A673 (cell line): ENCODE measurements around the gene DHRSX. TPM values are rescaled to one million over a fixed set of nuclear protein-coding genes. Genes with fewer than 3 reads are reported as not detected.

Experiments
- BruUV-seq: library from RNA; stranded (reverse); fragments of 400-500 nt; replicated peaks from 2 replicates; lab custom pipeline; 2021; lab: Mats Ljungman, UMichigan
- CTCF ChIA-PET: fragments of 300-600 bp; sonication (Branson Sonifier 250); formaldehyde crosslinking; loops from one replicate; lab custom pipeline; 2022; ENCODE audit warnings: antibody characterized with exemption; lab: Charles Lee
- POLR2A ChIA-PET: fragments of 300-600 bp; sonication (Branson Sonifier 250); formaldehyde crosslinking; loops from one replicate; lab custom pipeline; 2022; ENCODE audit warnings: antibody characterized with exemption; ENCODE audit not compliant: low non-redundant PET; lab: Charles Lee
- DNase-seq: peaks from one replicate; pipeline ENCODE4 v3.0.0-alpha.2; 2015; ENCODE audit warnings: low spot score
- H3K27ac ChIP-seq: fragments of 200-600 bp; sonication (generic); 2 replicates; pipeline ENCODE4 v1.5.1; 2016; ENCODE audit warnings: mixed run types, low read depth, mild to moderate bottlenecking, mixed read lengths, antibody characterized with exemption, low read length; ENCODE audit not compliant: poor library complexity, severe bottlenecking
- H3K27me3 ChIP-seq: fragments of 200-600 bp; sonication (generic); replicated peaks from 2 replicates; pipeline ENCODE4 v1.6.1; 2017; ENCODE audit warnings: mixed run types, low read depth, mild to moderate bottlenecking, mixed read lengths, antibody characterized with exemption, low read length; ENCODE audit not compliant: insufficient read depth, poor library complexity
- H3K36me3 ChIP-seq: fragments of 200-600 bp; sonication (generic); 2 replicates; pipeline ENCODE4 v1.6.1; 2016; ENCODE audit warnings: mixed run types, mild to moderate bottlenecking, mixed read lengths, antibody characterized with exemption, low read length; ENCODE audit not compliant: insufficient read depth, poor library complexity, severe bottlenecking
- H3K4me1 ChIP-seq: fragments of 200-600 bp; sonication (generic); 2 replicates; pipeline ENCODE4 v1.6.1; 2017; ENCODE audit warnings: mixed run types, mild to moderate bottlenecking, mixed read lengths, antibody characterized with exemption, low read length; ENCODE audit not compliant: insufficient read depth, poor library complexity, severe bottlenecking
- H3K4me3 ChIP-seq: fragments of 200-600 bp; sonication (generic); 2 replicates; pipeline ENCODE4 v1.5.1; 2016; ENCODE audit warnings: low read depth, mixed run types, mild to moderate bottlenecking, mixed read lengths, low read length; ENCODE audit not compliant: poor library complexity, severe bottlenecking
- H3K9me3 ChIP-seq: fragments of 200-600 bp; sonication (generic); 2 replicates; pipeline ENCODE4 v1.6.1; 2016; ENCODE audit warnings: mixed run types, low read depth, mild to moderate bottlenecking, mixed read lengths, antibody characterized with exemption, low read length; ENCODE audit not compliant: poor library complexity, severe bottlenecking
- EZH2 ChIP-seq: fragments of 200-600 bp; sonication (generic); IDR thresholded peaks from 2 replicates; pipeline ENCODE4 v1.6.1; 2017; ENCODE audit warnings: borderline replicate concordance, low read depth, mild to moderate bottlenecking, mixed read lengths, antibody characterized with exemption, low read length; ENCODE audit not compliant: poor library complexity, severe bottlenecking
- intact Hi-C: fragments of 100-400 bp; cut with micrococcal nuclease; formaldehyde crosslinking; loops from one replicate; pipeline ENCODE4 v1.10.0; 2022; ENCODE audit not compliant: unreplicated experiment
- total RNA-seq: library from RNA; stranded (reverse); gene quantifications from 2 replicates; pipeline ENCODE4 v1.2.3, GENCODE V29; 2021
- TF ChIP-seq, protein P1 (sequence below): fragments of 300-800, 200-600 bp; sonication (generic); conservative IDR thresholded peaks from 2 replicates; pipeline ENCODE4 v1.5.1; 2017; ENCODE audit warnings: low read depth, mild to moderate bottlenecking, antibody characterized with exemption, low read length, moderate library complexity, mixed read lengths

DHRSX gene
- total RNA-seq, 1 experiment from 2014 or later = 30.2 TPM

DNA sequence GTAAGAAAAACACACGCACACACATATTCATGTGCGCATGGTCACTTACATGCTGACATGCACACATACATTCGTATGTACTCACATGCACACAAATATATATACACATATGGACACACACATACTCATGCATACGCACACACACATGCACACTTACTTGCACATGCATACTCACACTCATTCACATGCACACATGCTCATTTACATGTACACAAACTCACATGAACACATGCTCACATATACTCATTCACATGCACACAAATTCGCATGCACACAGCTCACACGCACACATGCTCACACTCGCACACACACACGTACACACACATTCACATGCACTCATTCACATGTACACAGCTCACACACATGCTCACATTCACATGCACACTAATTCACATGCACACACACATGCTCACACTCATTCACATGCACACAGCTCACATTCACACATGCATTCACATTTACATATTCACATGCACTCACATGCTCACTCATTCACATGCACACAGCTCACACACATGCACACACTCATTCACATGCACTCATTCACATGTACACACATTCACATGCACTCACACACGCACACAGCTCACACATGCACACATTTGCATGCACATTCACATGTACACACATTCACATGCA lies 276.1 kb downstream of the DHRSX start:
- intact Hi-C loops = no loop called here
- ChIA-PET POLR2A (no interaction called here), CTCF (no interaction called here)
- no peak for DNase-seq
- BruUV-seq = no TSS peak
- Histone ChIP-seq H3K9me3 (no peaks in the 10 kb centered on the region), H3K4me1 (no peaks in the 10 kb centered on the region), H3K27me3 (no peaks in the 10 kb centered on the region), H3K36me3 (no peaks in the 10 kb centered on the region), H3K27ac (no peak overlapping the region), H3K4me3 (no peak overlapping the region)
- TF ChIP-seq EZH2 = no peak
- TF ChIP-seq, protein P1, sequence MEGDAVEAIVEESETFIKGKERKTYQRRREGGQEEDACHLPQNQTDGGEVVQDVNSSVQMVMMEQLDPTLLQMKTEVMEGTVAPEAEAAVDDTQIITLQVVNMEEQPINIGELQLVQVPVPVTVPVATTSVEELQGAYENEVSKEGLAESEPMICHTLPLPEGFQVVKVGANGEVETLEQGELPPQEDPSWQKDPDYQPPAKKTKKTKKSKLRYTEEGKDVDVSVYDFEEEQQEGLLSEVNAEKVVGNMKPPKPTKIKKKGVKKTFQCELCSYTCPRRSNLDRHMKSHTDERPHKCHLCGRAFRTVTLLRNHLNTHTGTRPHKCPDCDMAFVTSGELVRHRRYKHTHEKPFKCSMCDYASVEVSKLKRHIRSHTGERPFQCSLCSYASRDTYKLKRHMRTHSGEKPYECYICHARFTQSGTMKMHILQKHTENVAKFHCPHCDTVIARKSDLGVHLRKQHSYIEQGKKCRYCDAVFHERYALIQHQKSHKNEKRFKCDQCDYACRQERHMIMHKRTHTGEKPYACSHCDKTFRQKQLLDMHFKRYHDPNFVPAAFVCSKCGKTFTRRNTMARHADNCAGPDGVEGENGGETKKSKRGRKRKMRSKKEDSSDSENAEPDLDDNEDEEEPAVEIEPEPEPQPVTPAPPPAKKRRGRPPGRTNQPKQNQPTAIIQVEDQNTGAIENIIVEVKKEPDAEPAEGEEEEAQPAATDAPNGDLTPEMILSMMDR = no peak

DNA sequence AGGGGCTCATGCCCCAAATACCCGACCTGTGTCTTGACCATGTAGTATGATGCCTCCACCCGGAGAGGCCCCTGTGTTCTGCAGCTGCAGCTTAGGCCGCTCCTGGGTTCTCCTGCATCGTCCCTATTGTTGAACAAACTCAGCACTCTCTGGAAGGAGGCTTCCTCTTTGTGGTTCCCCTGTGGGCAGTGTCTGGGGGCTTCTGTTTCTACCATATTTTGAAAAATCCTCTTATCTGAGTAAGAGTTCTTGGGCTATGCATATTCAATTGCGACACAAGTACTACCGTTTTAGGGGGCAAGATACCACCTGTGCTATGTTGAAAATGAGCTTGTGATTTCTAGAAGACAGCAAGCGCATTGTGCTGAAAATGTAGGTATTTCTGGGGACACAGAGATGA lies 276.6 kb downstream of the DHRSX start:
- no TSS peak for BruUV-seq
- POLR2A ChIA-PET = no interaction called here
- CTCF ChIA-PET = no interaction called here
- Histone ChIP-seq H3K4me3 (no peak overlapping the region), H3K4me1 (no peaks in the 10 kb centered on the region), H3K27ac (no peak overlapping the region), H3K27me3 (no peaks in the 10 kb centered on the region), H3K36me3 (no peaks in the 10 kb centered on the region), H3K9me3 (peaks cover 5% of the 10 kb centered on the region)
- intact Hi-C loops = no loop called here
- no peak for DNase-seq
- TF ChIP-seq EZH2 = no peak
- TF ChIP-seq, protein P1 = no peak

DNA sequence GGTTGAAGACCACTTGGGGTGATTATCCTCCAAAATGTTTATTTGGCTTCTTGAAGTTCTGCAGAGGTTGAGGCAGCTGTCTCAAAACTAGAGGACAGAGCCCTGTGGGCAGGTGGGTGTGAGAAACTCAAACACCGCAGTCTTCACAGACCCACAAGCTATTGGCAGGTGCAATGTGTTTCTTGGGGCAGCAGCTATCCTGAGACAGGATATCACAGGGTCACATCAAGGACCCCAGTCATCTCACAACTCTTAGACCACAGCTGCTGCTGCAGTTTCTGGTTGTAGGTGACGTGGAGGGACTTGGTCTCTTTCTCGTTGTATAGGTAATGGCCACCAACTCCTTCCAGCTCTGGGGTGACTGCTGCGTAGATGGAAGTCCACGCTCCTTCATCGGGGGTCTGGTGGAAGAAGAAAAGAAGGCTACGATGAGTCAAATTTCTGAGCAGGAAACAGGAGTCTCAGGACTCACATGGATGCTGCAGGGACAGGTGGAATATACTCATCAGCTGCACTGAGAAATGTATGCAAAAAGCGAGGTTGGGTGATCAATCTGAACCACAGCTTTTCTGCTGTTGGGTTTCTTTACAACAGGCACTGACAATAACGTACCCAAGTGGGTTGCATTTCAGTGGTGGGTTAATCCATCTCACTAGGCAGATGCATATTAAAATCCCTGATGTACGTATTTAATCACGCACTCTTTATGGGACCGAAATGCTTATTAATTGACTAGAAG lies 279.8 kb downstream of the DHRSX start:
- CTCF ChIA-PET = no interaction called here
- POLR2A ChIA-PET = no interaction called here
- Histone ChIP-seq H3K9me3 (peaks cover 16% of the 10 kb centered on the region), H3K27me3 (no peaks in the 10 kb centered on the region), H3K4me3 (no peak overlapping the region), H3K36me3 (no peaks in the 10 kb centered on the region), H3K27ac (no peak overlapping the region), H3K4me1 (no peaks in the 10 kb centered on the region)
- no TSS peak for BruUV-seq
- intact Hi-C loops = no loop called here
- DNase-seq = no peak
- TF ChIP-seq EZH2 = no peak
